Neural cell (in vitro differentiated cells): ENCODE results near the gene DNAJB11. TPM values are rescaled to one million over a fixed set of nuclear protein-coding genes. Genes with fewer than 3 reads are reported as not detected.

ENCODE experiments used
- H2AFZ ChIP-seq: fragments of 200-600, 300-800 bp; sonication (generic), shearing (Covaris generic); 2 replicates; pipeline ENCODE4 v1.6.0; 2014; ENCODE audit warnings: low read depth, mild to moderate bottlenecking, antibody characterized with exemption, low read length, moderate library complexity
- H3F3A ChIP-seq: fragments of 200-600 bp; shearing (Covaris generic); 2 replicates; pipeline ENCODE4 v1.6.1; 2016; ENCODE audit warnings: mild to moderate bottlenecking, moderate library complexity, mixed read lengths, antibody characterized with exemption, low read length; ENCODE audit not compliant: insufficient read depth, poor library complexity, severe bottlenecking
- H3K27ac ChIP-seq: fragments of 200-600, 300-800 bp; sonication (generic), shearing (Covaris generic); 2 replicates; pipeline ENCODE4 v1.5.1; 2014; ENCODE audit warnings: mild to moderate bottlenecking, low read length, moderate library complexity
- H3K27me3 ChIP-seq: fragments of 300-800, 200-600 bp; sonication (generic), shearing (Covaris generic); 2 replicates; pipeline ENCODE4 v1.6.0; 2014; ENCODE audit warnings: mild to moderate bottlenecking, low read depth, low read length, moderate library complexity; ENCODE audit not compliant: insufficient read depth
- H3K36me3 ChIP-seq: fragments of 300-800, 200-600 bp; sonication (generic), shearing (Covaris generic); 2 replicates; pipeline ENCODE4 v1.5.1; 2014; ENCODE audit warnings: mild to moderate bottlenecking, antibody characterized with exemption, low read length, moderate library complexity; ENCODE audit not compliant: insufficient read depth
- H3K4me2 ChIP-seq: fragments of 300-800, 200-600 bp; sonication (generic), shearing (Covaris generic); 2 replicates; pipeline ENCODE4 v1.6.0; 2014; ENCODE audit warnings: mild to moderate bottlenecking, low read length
- H3K4me3 ChIP-seq: fragments of 300-800, 200-600 bp; sonication (generic), shearing (Covaris generic); 2 replicates; pipeline ENCODE4 v1.5.1; 2014; ENCODE audit warnings: mild to moderate bottlenecking, low read length, moderate library complexity
- H3K79me2 ChIP-seq: fragments of 200-600 bp; shearing (Covaris generic); replicated peaks from 2 replicates; pipeline ENCODE4 v1.6.0; 2014; ENCODE audit warnings: mild to moderate bottlenecking, low read length, moderate library complexity; ENCODE audit not compliant: insufficient read depth
- H3K9ac ChIP-seq: fragments of 300-800, 200-600 bp; sonication (generic), shearing (Covaris generic); 2 replicates; pipeline ENCODE4 v1.6.1; 2016; ENCODE audit warnings: mild to moderate bottlenecking, low read length, mixed read lengths
- H3K9me2 ChIP-seq: fragments of 200-600 bp; shearing (Covaris generic); 2 replicates; pipeline ENCODE4 v1.6.1; 2016; ENCODE audit warnings: mild to moderate bottlenecking, low read length, mixed read lengths; ENCODE audit not compliant: insufficient read depth
- H3K9me3 ChIP-seq: fragments of 200-600, 300-800 bp; sonication (generic), shearing (Covaris generic); 2 replicates; pipeline ENCODE4 v1.6.1; 2016; ENCODE audit warnings: mild to moderate bottlenecking, mixed run types, low read length, moderate library complexity, mixed read lengths
- H4K20me1 ChIP-seq: fragments of 200-600 bp; shearing (Covaris generic); 2 replicates; pipeline ENCODE4 v1.6.1; 2016; ENCODE audit warnings: mild to moderate bottlenecking, mixed run types; ENCODE audit not compliant: insufficient read depth
- CTCF ChIP-seq: fragments of 450-650 bp; IDR thresholded peaks from 2 replicates; pipeline ENCODE4 v1.5.1; 2014; ENCODE audit warnings: antibody characterized with exemption, mild to moderate bottlenecking, moderate library complexity; ENCODE audit not compliant: poor library complexity, severe bottlenecking
- EP300 ChIP-seq: fragments of 450-650 bp; conservative IDR thresholded peaks from 2 replicates; pipeline ENCODE4 v1.6.1; 2014; ENCODE audit warnings: antibody characterized with exemption, mild to moderate bottlenecking, moderate library complexity; ENCODE audit not compliant: poor library complexity, severe bottlenecking
- EZH2 ChIP-seq: fragments of 200-600, 300-800 bp; shearing (Covaris generic), sonication (generic); IDR thresholded peaks from 2 replicates; pipeline ENCODE4 v1.6.1; 2014; ENCODE audit warnings: antibody characterized with exemption, low read length, borderline replicate concordance, mild to moderate bottlenecking; ENCODE audit not compliant: insufficient read depth, poor library complexity, severe bottlenecking
- MXI1 ChIP-seq: fragments of 450-650 bp; conservative IDR thresholded peaks from 2 replicates; pipeline ENCODE4 v1.6.1; 2014; ENCODE audit warnings: antibody characterized with exemption, mild to moderate bottlenecking; ENCODE audit not compliant: poor library complexity, severe bottlenecking
- POLR2AphosphoS5 ChIP-seq: IDR thresholded peaks from 2 replicates; pipeline ENCODE4 v1.6.1; 2012
- RAD21 ChIP-seq: fragments of 450-650 bp; conservative IDR thresholded peaks from 2 replicates; pipeline ENCODE4 v1.6.1; 2014; ENCODE audit warnings: antibody characterized with exemption, mild to moderate bottlenecking, moderate library complexity
- REST ChIP-seq: IDR thresholded peaks from 2 replicates; pipeline ENCODE4 v1.6.1; 2012; ENCODE audit warnings: borderline replicate concordance
- SMC3 ChIP-seq: fragments of 450-650 bp; conservative IDR thresholded peaks from 2 replicates; pipeline ENCODE4 v1.6.1; 2014; ENCODE audit warnings: antibody characterized with exemption, mild to moderate bottlenecking, moderate library complexity; ENCODE audit not compliant: poor library complexity
- TAF1 ChIP-seq: IDR thresholded peaks from 2 replicates; pipeline ENCODE4 v1.6.1; 2012; ENCODE audit warnings: low read depth
- polyA plus RNA-seq: library from polyadenylated mRNA; depleted of rRNA; stranded (reverse); fragments of >200 nt; gene quantifications from 2 replicates; pipeline ENCODE4 v1.2.3, GENCODE V29; 2014

The DNAJB11 gene
- polyA plus RNA-seq, 1 donor from 2014 or later, result 108 TPM

GRCh38 chr3:186599785-186600166 lies 29.3 kb downstream of the DNAJB11 start:
- H3K4me2 ChIP-seq, result no peak overlapping the region
- H3K4me3 ChIP-seq, result no peak overlapping the region
- H3K9me2 ChIP-seq, result no peaks in the 10 kb centered on the region
- H3K79me2 ChIP-seq, result no peaks in the 10 kb centered on the region
- H3K36me3 ChIP-seq, result no peaks in the 10 kb centered on the region
- no peaks in the 10 kb centered on the region for H3F3A ChIP-seq
- no peaks in the 10 kb centered on the region for H3K9me3 ChIP-seq
- no peak overlapping the region for H2AFZ ChIP-seq
- H3K27me3 ChIP-seq, result no peaks in the 10 kb centered on the region
- H4K20me1 ChIP-seq, result no peaks in the 10 kb centered on the region
- no peak overlapping the region for H3K9ac ChIP-seq
- H3K27ac ChIP-seq, result no peak overlapping the region
- TF ChIP-seq RAD21 (no peak), CTCF (no peak), REST (no peak), TAF1 (no peak), POLR2AphosphoS5 (no peak), EZH2 (no peak), EP300 (no peak), MXI1 (no peak), SMC3 (no peak)

GRCh38 chr3:186600896-186601295 lies 30.4 kb downstream of the DNAJB11 start:
- Histone ChIP-seq H3K36me3 (no peaks in the 10 kb centered on the region), H3K9me2 (no peaks in the 10 kb centered on the region), H3K4me2 (no peak overlapping the region), H3K4me3 (no peak overlapping the region), H3K27ac (no peak overlapping the region), H3K9ac (no peak overlapping the region), H2AFZ (no peak overlapping the region), H3K9me3 (no peaks in the 10 kb centered on the region), H3K79me2 (no peaks in the 10 kb centered on the region), H3K27me3 (no peaks in the 10 kb centered on the region), H4K20me1 (no peaks in the 10 kb centered on the region), H3F3A (no peaks in the 10 kb centered on the region)
- TF ChIP-seq TAF1, result no peak
- no peak for TF ChIP-seq MXI1
- TF ChIP-seq RAD21, result no peak
- TF ChIP-seq SMC3, result no peak
- no peak for TF ChIP-seq REST
- TF ChIP-seq CTCF, result no peak
- TF ChIP-seq EZH2, result no peak
- no peak for TF ChIP-seq POLR2AphosphoS5
- no peak for TF ChIP-seq EP300
